H9 (cell line): Measurements from ENCODE around the gene MDGA2. TPM values are rescaled to one million over a fixed set of nuclear protein-coding genes. Genes with fewer than 3 reads are reported as not detected.

Source experiments
- DNase-seq: peaks from one replicate; pipeline ENCODE4 v3.0.0-alpha.2; 2017
- H2AFZ ChIP-seq: one replicate; pipeline ENCODE4 v1.6.1; 2013; ENCODE audit warnings: mild to moderate bottlenecking, low read length, control low read depth, moderate library complexity
- H2AK5ac ChIP-seq: 2 replicates; pipeline ENCODE4 v1.6.1; 2013; ENCODE audit warnings: low read length, control low read depth, mixed read lengths; ENCODE audit not compliant: insufficient read length
- H2BK120ac ChIP-seq: one replicate; pipeline ENCODE4 v1.6.1; 2013; ENCODE audit warnings: low read depth, mild to moderate bottlenecking, low read length, control low read depth, inconsistent platforms; ENCODE audit not compliant: poor library complexity, severe bottlenecking
- H2BK12ac ChIP-seq: 2 replicates; pipeline ENCODE4 v1.6.1; 2013; ENCODE audit warnings: low read length, control low read depth, mixed read lengths, low read depth; ENCODE audit not compliant: insufficient read length
- H2BK15ac ChIP-seq: 2 replicates; pipeline ENCODE4 v1.6.1; 2013; ENCODE audit warnings: low read depth, low read length, control low read depth
- H2BK20ac ChIP-seq: one replicate; pipeline ENCODE4 v1.6.1; 2013; ENCODE audit warnings: low read depth, mild to moderate bottlenecking, low read length, control low read depth, inconsistent platforms; ENCODE audit not compliant: poor library complexity, severe bottlenecking
- H2BK5ac ChIP-seq: 2 replicates; pipeline ENCODE4 v1.6.1; 2013; ENCODE audit warnings: low read length, control low read depth, mixed read lengths; ENCODE audit not compliant: insufficient read length
- H3K14ac ChIP-seq: 2 replicates; pipeline ENCODE4 v1.6.1; 2013; ENCODE audit warnings: low read length, control low read depth; ENCODE audit not compliant: insufficient read depth
- H3K18ac ChIP-seq: 2 replicates; pipeline ENCODE4 v1.6.1; 2013; ENCODE audit warnings: low read depth, mild to moderate bottlenecking, mixed read lengths, low read length, control low read depth; ENCODE audit not compliant: insufficient read length
- H3K23ac ChIP-seq: 2 replicates; pipeline ENCODE4 v1.6.1; 2013; ENCODE audit warnings: low read length, control low read depth, mixed read lengths, low read depth; ENCODE audit not compliant: insufficient read length
- H3K23me2 ChIP-seq: 2 replicates; pipeline ENCODE4 v1.6.1; 2013; ENCODE audit warnings: low read depth, mild to moderate bottlenecking, mixed read lengths, low read length, control low read depth; ENCODE audit not compliant: insufficient read length, poor library complexity, severe bottlenecking
- H3K27ac ChIP-seq: 2 replicates; pipeline ENCODE4 v1.5.1; 2013; ENCODE audit warnings: low read length, control low read depth, mixed read lengths, low read depth; ENCODE audit not compliant: insufficient read length
- H3K27me3 ChIP-seq: 2 replicates; pipeline ENCODE4 v1.6.1; 2013; ENCODE audit warnings: low read length, control low read depth, inconsistent platforms; ENCODE audit not compliant: insufficient read depth
- H3K4ac ChIP-seq: 2 replicates; pipeline ENCODE4 v1.6.1; 2013; ENCODE audit warnings: low read depth, mild to moderate bottlenecking, control low read depth, inconsistent platforms, low read length, moderate library complexity
- H3K4me1 ChIP-seq: 2 replicates; pipeline ENCODE4 v1.6.1; 2013; ENCODE audit warnings: low read length, control low read depth, inconsistent platforms; ENCODE audit not compliant: insufficient read depth
- H3K4me2 ChIP-seq: 2 replicates; pipeline ENCODE4 v1.6.1; 2013; ENCODE audit warnings: low read length, control low read depth, mixed read lengths; ENCODE audit not compliant: insufficient read length, insufficient read depth
- H3K56ac ChIP-seq: 2 replicates; pipeline ENCODE4 v1.6.1; 2013; ENCODE audit warnings: low read depth, mild to moderate bottlenecking, mixed read lengths, low read length, control low read depth; ENCODE audit not compliant: insufficient read length
- H3K79me1 ChIP-seq: 2 replicates; pipeline ENCODE4 v1.6.1; 2013; ENCODE audit warnings: low read depth, mild to moderate bottlenecking, moderate library complexity, low read length, control low read depth, inconsistent platforms; ENCODE audit not compliant: insufficient read depth, poor library complexity, severe bottlenecking
- H3K79me2 ChIP-seq: 2 replicates; pipeline ENCODE4 v1.6.1; 2013; ENCODE audit warnings: low read length, control low read depth, inconsistent platforms; ENCODE audit not compliant: insufficient read depth
- H3K9ac ChIP-seq: 2 replicates; pipeline ENCODE4 v1.6.1; 2013; ENCODE audit warnings: low read length, control low read depth, mixed read lengths; ENCODE audit not compliant: insufficient read length; ENCODE audit errors: extremely low read depth
- H3K9me3 ChIP-seq: one replicate; pipeline ENCODE4 v1.6.1; 2013; ENCODE audit warnings: low read depth, low read length, inconsistent platforms; ENCODE audit not compliant: control insufficient read depth
- H3T11ph ChIP-seq: one replicate; pipeline ENCODE4 v1.6.1; 2013; ENCODE audit warnings: mild to moderate bottlenecking, low read length, control low read depth, inconsistent platforms
- H4K20me1 ChIP-seq: one replicate; pipeline ENCODE4 v1.6.1; 2013; ENCODE audit not compliant: control insufficient read depth, insufficient read length, insufficient read depth
- H4K5ac ChIP-seq: 2 replicates; pipeline ENCODE4 v1.6.1; 2013; ENCODE audit warnings: low read depth, mild to moderate bottlenecking, mixed read lengths, low read length, control low read depth; ENCODE audit not compliant: insufficient read length
- H4K8ac ChIP-seq: replicated peaks from 2 replicates; pipeline ENCODE4 v1.6.1; 2013; ENCODE audit warnings: low read length, control low read depth, mixed read lengths, low read depth; ENCODE audit not compliant: insufficient read length
- H4K91ac ChIP-seq: 2 replicates; pipeline ENCODE4 v1.6.1; 2013; ENCODE audit warnings: low read depth, mild to moderate bottlenecking, moderate library complexity, mixed read lengths, low read length, control low read depth; ENCODE audit not compliant: insufficient read length
- H3K27ac Mint-ChIP-seq, 3 experiments: 2 replicates in 2 of 3; 3 replicates in 1 of 3; pipeline ENCODE4 v1.8.0; 2020 to 2021; ENCODE audit warnings: mixed read lengths in 3 of 3, mild to moderate bottlenecking in 1 of 3, moderate library complexity in 1 of 3
- H3K27me3 Mint-ChIP-seq: 2 replicates; pipeline ENCODE4 v1.8.0; 2021; ENCODE audit warnings: low read depth, mild to moderate bottlenecking, moderate library complexity, mixed read lengths
- H3K36me3 Mint-ChIP-seq, 3 experiments: 2 replicates in 2 of 3; 3 replicates in 1 of 3; pipeline ENCODE4 v1.8.0; 2020 to 2021; ENCODE audit warnings: low read depth in 3 of 3, mixed read lengths in 3 of 3; ENCODE audit not compliant: insufficient read depth in 1 of 3
- H3K4me1 Mint-ChIP-seq, 2 experiments: 2 replicates each; pipeline ENCODE4 v1.8.0; 2020; ENCODE audit warnings: mixed read lengths in 2 of 2
- H3K4me3 Mint-ChIP-seq, 2 experiments: 2 replicates in 1 of 2; 3 replicates in 1 of 2; pipeline ENCODE4 v1.8.0; 2020 to 2021; ENCODE audit warnings: mild to moderate bottlenecking in 2 of 2, mixed read lengths in 2 of 2, moderate library complexity in 1 of 2
- H3K9me3 Mint-ChIP-seq, 2 experiments: 2 replicates in 1 of 2; 3 replicates in 1 of 2; pipeline ENCODE4 v1.8.0; 2020; ENCODE audit warnings: mild to moderate bottlenecking in 2 of 2, mixed read lengths in 2 of 2, moderate library complexity in 1 of 2
- CTCF ChIP-seq: fragments of 200-600 bp; sonication (generic); conservative IDR thresholded peaks from 3 replicates; pipeline ENCODE4 v1.8.0; 2021; ENCODE audit warnings: antibody characterized with exemption, mild to moderate bottlenecking
- total RNA-seq: library from RNA; stranded (reverse); gene quantifications from 2 replicates; pipeline ENCODE4 v1.2.1, GENCODE V29; 2021

Gene MDGA2
- total RNA-seq, 1 experiment from 2014 or later, result 1.9 TPM

GRCh38 chr14:47691829-47692228 is 16.4 kb upstream of the MDGA2 start:
- H3K36me3 Mint-ChIP-seq, result no peaks in the 10 kb centered on the region
- H3K9me3 ChIP-seq, result no peaks in the 10 kb centered on the region
- no peak for DNase-seq
- no peak overlapping the region for H2AFZ ChIP-seq
- H2BK20ac ChIP-seq, result no peak overlapping the region
- no peak overlapping the region for H3K4ac ChIP-seq
- H3K9me3 Mint-ChIP-seq, result peaks cover 0 to under 1% of the 10 kb centered on the region in 2 experiments; a peak in 1 of 5 replicates
- no peak overlapping the region for H4K5ac ChIP-seq
- no peak overlapping the region for H3K4me3 Mint-ChIP-seq
- H3K4me2 ChIP-seq, result no peak overlapping the region
- no peaks in the 10 kb centered on the region for H4K20me1 ChIP-seq
- no peak for TF ChIP-seq CTCF
- no peak overlapping the region for H3K18ac ChIP-seq
- H3T11ph ChIP-seq, result no peak overlapping the region
- H3K23ac ChIP-seq, result no peak overlapping the region
- no peaks in the 10 kb centered on the region for H3K79me2 ChIP-seq
- no peak overlapping the region for H4K91ac ChIP-seq
- no peaks in the 10 kb centered on the region for H3K4me1 Mint-ChIP-seq
- no peak overlapping the region for H3K9ac ChIP-seq
- no peak overlapping the region for H3K27ac ChIP-seq
- no peak overlapping the region for H2BK5ac ChIP-seq
- H3K27me3 ChIP-seq, result no peaks in the 10 kb centered on the region
- no peak overlapping the region for H2BK12ac ChIP-seq
- no peak overlapping the region for H2AK5ac ChIP-seq
- no peak overlapping the region for H2BK15ac ChIP-seq
- no peaks in the 10 kb centered on the region for H3K27me3 Mint-ChIP-seq
- H3K14ac ChIP-seq, result no peak overlapping the region
- no peaks in the 10 kb centered on the region for H3K79me1 ChIP-seq
- H3K27ac Mint-ChIP-seq, result peak overlapping the region in 1 of 3 experiments; percentile 75; a peak in 2 of 7 replicates
- H3K23me2 ChIP-seq, result no peaks in the 10 kb centered on the region
- no peak overlapping the region for H2BK120ac ChIP-seq
- no peak overlapping the region for H4K8ac ChIP-seq
- H3K4me1 ChIP-seq, result no peaks in the 10 kb centered on the region
- H3K56ac ChIP-seq, result no peak overlapping the region
